K562 (cell line): ENCODE results near the gene LAMTOR4. TPM values are rescaled to one million over a fixed set of nuclear protein-coding genes. Genes with fewer than 3 reads are reported as not detected.

Source experiments
- BRD4 ChIP-seq: fragments of 200-600 bp; sonication (generic); IDR thresholded peaks from 2 replicates; pipeline ENCODE4 v1.6.1; 2017; ENCODE audit warnings: inconsistent platforms
- CTBP1 ChIP-seq: fragments of 450-650 bp; IDR thresholded peaks from 2 replicates; pipeline ENCODE4 v1.6.1; 2016; ENCODE audit warnings: borderline replicate concordance
- ILK ChIP-seq: fragments of 450-650 bp; IDR thresholded peaks from 2 replicates; pipeline ENCODE4 v1.6.1; 2016; ENCODE audit warnings: missing genetic modification characterization, low read depth, mild to moderate bottlenecking, missing compliant biosample characterization, moderate library complexity, borderline replicate concordance
- PTTG1 ChIP-seq: fragments of 450-650 bp; IDR thresholded peaks from 2 replicates; pipeline ENCODE4 v1.6.1; 2016; ENCODE audit warnings: low read depth, mild to moderate bottlenecking, missing genetic modification characterization, missing compliant biosample characterization
- ZNF174 ChIP-seq: fragments of 250-450 bp; sonication (Bioruptor Pico); IDR thresholded peaks from 2 replicates; pipeline ENCODE4 v1.4.0; 2020; ENCODE audit warnings: mild to moderate bottlenecking
- ZNF778 ChIP-seq: fragments of 450-650 bp; formaldehyde crosslinking; IDR thresholded peaks from 2 replicates; pipeline ENCODE4 v1.4.0; 2020; ENCODE audit warnings: mild to moderate bottlenecking, moderate library complexity
- polyA plus RNA-seq, 8 experiments: library from polyadenylated mRNA; depleted of rRNA in 4 of 8; stranded (reverse) in 5 of 8; unstranded in 3 of 8; fragments of >200 nt; fragmentation: Nextera tagmentation in 2 of 8; fragmentation: Illumina TruSeq in 1 of 8; extraction: Ambion mirVana in 2 of 8; extraction: Trizol in 1 of 8; gene quantifications; 2 replicates each; pipeline versions ENCODE4 v1.2.1 to v1.2.3, GENCODE V29; 2011 to 2014; ENCODE audit warnings: inconsistent platforms in 1 of 8, missing spikeins in 1 of 8
- total RNA-seq, 7 experiments: library from RNA; depleted of rRNA in 6 of 7; stranded (reverse); fragments of >200 nt in 6 of 7; fragmentation: Illumina TruSeq in 2 of 7; extraction: Trizol in 2 of 7; gene quantifications; 2 replicates each; pipeline versions ENCODE4 v1.2.1 to v1.2.3, GENCODE V29; 2011 to 2021; ENCODE audit warnings: low replicate concordance in 1 of 7
- TF ChIP-seq, protein P1 (sequence below): fragments of 150-350 bp; IDR thresholded peaks from 2 replicates; pipeline ENCODE4 v1.6.1; 2014; ENCODE audit warnings: low read depth, mild to moderate bottlenecking, low read length, borderline replicate concordance
- TF ChIP-seq, protein P2 (sequence below): sonication (generic); formaldehyde crosslinking; IDR thresholded peaks from 2 replicates; pipeline ENCODE4 v1.8.0; 2023; ENCODE audit warnings: missing genetic modification reagents, mild to moderate bottlenecking, borderline replicate concordance
- TF ChIP-seq, protein P3 (sequence below): fragments of 250-450 bp; sonication (Bioruptor Pico); IDR thresholded peaks from 2 replicates; pipeline ENCODE4 v1.4.0; 2020; ENCODE audit warnings: borderline replicate concordance
- TF ChIP-seq, protein P4 (sequence below): fragments of 450-650 bp; IDR thresholded peaks from one replicate; pipeline ENCODE4 v1.6.1; 2018; ENCODE audit warnings: mild to moderate bottlenecking, moderate library complexity; ENCODE audit not compliant: partially characterized antibody

The LAMTOR4 gene
- total and polyA plus RNA-seq, 9 of the 15 experiments (the other 6 are each of a cell fraction or from before 2014, with no cell fraction given), result 79.6 to 314 (median 195) TPM

DNA sequence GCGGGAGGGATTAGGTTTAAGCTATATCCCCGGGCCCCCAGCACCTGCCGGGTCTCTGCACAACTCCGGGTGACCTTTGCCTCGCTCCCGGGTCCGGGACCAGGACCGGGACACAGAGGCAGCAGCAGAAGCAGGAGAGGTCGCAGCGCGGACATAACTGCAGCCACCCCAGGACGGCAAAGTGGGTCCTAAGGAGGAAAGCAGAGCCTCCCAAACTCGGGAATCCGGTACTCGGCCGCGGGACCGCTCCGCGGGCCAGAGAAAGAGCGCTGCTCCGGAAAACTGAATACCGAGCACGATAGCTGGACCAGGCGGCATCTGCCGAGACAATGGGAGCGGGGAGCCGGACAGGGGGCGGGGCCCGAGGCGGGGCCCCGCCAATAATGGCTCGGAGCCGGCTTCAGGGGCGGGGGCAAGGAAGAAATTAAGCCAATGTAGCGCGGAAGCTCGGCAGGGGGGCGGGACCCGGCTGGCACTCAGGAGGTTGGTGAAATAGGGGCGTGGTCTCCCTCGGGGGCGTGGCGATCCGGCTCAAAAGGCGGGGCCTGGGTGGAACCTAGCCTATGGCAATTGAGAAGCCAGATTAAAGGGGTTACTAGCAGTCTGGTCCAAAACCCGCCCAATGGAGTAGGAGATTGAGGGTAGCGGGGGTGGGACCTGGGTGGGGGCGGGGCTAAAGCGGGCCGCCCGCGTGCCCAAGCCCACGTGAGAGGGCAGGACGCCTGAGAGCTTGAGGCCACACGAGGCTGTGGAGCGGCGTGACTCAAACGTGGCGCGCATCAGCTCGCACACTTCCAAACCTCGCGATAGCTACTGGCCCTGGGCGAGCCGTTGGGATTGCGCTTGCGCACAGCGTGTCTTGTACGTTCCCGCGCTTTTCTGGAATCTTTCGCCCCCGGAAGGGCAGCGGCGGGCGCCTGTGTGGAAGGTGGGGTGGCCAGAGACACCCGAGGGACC lies 28.6 kb downstream of the LAMTOR4 start, which contains the start of the genes GPC2 and STAG3 (continued):
- TF ChIP-seq, protein P1, sequence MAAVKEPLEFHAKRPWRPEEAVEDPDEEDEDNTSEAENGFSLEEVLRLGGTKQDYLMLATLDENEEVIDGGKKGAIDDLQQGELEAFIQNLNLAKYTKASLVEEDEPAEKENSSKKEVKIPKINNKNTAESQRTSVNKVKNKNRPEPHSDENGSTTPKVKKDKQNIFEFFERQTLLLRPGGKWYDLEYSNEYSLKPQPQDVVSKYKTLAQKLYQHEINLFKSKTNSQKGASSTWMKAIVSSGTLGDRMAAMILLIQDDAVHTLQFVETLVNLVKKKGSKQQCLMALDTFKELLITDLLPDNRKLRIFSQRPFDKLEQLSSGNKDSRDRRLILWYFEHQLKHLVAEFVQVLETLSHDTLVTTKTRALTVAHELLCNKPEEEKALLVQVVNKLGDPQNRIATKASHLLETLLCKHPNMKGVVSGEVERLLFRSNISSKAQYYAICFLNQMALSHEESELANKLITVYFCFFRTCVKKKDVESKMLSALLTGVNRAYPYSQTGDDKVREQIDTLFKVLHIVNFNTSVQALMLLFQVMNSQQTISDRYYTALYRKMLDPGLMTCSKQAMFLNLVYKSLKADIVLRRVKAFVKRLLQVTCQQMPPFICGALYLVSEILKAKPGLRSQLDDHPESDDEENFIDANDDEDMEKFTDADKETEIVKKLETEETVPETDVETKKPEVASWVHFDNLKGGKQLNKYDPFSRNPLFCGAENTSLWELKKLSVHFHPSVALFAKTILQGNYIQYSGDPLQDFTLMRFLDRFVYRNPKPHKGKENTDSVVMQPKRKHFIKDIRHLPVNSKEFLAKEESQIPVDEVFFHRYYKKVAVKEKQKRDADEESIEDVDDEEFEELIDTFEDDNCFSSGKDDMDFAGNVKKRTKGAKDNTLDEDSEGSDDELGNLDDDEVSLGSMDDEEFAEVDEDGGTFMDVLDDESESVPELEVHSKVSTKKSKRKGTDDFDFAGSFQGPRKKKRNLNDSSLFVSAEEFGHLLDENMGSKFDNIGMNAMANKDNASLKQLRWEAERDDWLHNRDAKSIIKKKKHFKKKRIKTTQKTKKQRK, result peak; percentile 11; the same call in 1 of the 2 replicates
- TF ChIP-seq ZNF778, result no peak
- TF ChIP-seq BRD4, result no peak
- TF ChIP-seq, protein P2, sequence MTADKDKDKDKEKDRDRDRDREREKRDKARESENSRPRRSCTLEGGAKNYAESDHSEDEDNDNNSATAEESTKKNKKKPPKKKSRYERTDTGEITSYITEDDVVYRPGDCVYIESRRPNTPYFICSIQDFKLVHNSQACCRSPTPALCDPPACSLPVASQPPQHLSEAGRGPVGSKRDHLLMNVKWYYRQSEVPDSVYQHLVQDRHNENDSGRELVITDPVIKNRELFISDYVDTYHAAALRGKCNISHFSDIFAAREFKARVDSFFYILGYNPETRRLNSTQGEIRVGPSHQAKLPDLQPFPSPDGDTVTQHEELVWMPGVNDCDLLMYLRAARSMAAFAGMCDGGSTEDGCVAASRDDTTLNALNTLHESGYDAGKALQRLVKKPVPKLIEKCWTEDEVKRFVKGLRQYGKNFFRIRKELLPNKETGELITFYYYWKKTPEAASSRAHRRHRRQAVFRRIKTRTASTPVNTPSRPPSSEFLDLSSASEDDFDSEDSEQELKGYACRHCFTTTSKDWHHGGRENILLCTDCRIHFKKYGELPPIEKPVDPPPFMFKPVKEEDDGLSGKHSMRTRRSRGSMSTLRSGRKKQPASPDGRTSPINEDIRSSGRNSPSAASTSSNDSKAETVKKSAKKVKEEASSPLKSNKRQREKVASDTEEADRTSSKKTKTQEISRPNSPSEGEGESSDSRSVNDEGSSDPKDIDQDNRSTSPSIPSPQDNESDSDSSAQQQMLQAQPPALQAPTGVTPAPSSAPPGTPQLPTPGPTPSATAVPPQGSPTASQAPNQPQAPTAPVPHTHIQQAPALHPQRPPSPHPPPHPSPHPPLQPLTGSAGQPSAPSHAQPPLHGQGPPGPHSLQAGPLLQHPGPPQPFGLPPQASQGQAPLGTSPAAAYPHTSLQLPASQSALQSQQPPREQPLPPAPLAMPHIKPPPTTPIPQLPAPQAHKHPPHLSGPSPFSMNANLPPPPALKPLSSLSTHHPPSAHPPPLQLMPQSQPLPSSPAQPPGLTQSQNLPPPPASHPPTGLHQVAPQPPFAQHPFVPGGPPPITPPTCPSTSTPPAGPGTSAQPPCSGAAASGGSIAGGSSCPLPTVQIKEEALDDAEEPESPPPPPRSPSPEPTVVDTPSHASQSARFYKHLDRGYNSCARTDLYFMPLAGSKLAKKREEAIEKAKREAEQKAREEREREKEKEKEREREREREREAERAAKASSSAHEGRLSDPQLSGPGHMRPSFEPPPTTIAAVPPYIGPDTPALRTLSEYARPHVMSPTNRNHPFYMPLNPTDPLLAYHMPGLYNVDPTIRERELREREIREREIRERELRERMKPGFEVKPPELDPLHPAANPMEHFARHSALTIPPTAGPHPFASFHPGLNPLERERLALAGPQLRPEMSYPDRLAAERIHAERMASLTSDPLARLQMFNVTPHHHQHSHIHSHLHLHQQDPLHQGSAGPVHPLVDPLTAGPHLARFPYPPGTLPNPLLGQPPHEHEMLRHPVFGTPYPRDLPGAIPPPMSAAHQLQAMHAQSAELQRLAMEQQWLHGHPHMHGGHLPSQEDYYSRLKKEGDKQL (CRISPR knock-in tag), result no peak
- TF ChIP-seq, protein P3, sequence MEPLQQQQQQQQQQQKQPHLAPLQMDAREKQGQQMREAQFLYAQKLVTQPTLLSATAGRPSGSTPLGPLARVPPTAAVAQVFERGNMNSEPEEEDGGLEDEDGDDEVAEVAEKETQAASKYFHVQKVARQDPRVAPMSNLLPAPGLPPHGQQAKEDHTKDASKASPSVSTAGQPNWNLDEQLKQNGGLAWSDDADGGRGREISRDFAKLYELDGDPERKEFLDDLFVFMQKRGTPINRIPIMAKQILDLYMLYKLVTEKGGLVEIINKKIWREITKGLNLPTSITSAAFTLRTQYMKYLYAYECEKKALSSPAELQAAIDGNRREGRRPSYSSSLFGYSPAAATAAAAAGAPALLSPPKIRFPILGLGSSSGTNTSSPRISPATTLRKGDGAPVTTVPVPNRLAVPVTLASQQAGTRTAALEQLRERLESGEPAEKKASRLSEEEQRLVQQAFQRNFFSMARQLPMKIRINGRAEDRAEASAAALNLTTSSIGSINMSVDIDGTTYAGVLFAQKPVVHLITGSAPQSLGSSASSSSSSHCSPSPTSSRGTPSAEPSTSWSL (CRISPR knock-in tag), result no peak
- TF ChIP-seq PTTG1 (tag), result no peak
- TF ChIP-seq CTBP1, result no peak
- no peak for TF ChIP-seq ILK (tag)
- TF ChIP-seq, protein P4, sequence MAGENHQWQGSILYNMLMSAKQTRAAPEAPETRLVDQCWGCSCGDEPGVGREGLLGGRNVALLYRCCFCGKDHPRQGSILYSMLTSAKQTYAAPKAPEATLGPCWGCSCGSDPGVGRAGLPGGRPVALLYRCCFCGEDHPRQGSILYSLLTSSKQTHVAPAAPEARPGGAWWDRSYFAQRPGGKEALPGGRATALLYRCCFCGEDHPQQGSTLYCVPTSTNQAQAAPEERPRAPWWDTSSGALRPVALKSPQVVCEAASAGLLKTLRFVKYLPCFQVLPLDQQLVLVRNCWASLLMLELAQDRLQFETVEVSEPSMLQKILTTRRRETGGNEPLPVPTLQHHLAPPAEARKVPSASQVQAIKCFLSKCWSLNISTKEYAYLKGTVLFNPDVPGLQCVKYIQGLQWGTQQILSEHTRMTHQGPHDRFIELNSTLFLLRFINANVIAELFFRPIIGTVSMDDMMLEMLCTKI, result no peak
- no peak for TF ChIP-seq ZNF174 (CRISPR knock-in tag)
